GM23338 (cell line): ENCODE data around the gene DEUP1. TPM values are rescaled to one million over a fixed set of nuclear protein-coding genes. Genes with fewer than 3 reads are reported as not detected.

ENCODE experiments used
- ATAC-seq: fragments of 200-7000 bp; cut with Tn5 transposase; 3 replicates; pipeline ENCODE4 v1.9.1; 2020
- DNase-seq: peaks from one replicate; pipeline ENCODE4 v3.0.0-alpha.2; 2015; ENCODE audit warnings: low spot score
- H2AFZ ChIP-seq: fragments of 200-600 bp; sonication (generic); 2 replicates; pipeline ENCODE4 v1.8.0; 2016; ENCODE audit warnings: antibody characterized with exemption, mild to moderate bottlenecking, moderate library complexity
- H3F3A ChIP-seq: fragments of 200-600 bp; sonication (generic); replicated peaks from 2 replicates; pipeline ENCODE4 v1.8.0; 2017; ENCODE audit warnings: antibody characterized with exemption, mixed run types, low read depth
- H3K27ac ChIP-seq: fragments of 200-600 bp; sonication (generic); 2 replicates; pipeline ENCODE4 v1.6.1; 2016; ENCODE audit warnings: low read depth
- H3K27me3 ChIP-seq: fragments of 200-600 bp; sonication (generic); 2 replicates; pipeline ENCODE4 v1.8.0; 2016; ENCODE audit warnings: mild to moderate bottlenecking, mixed run types, moderate library complexity; ENCODE audit not compliant: insufficient read depth
- H3K36me3 ChIP-seq: fragments of 200-600 bp; sonication (generic); 2 replicates; pipeline ENCODE4 v1.8.0; 2016; ENCODE audit warnings: mild to moderate bottlenecking; ENCODE audit not compliant: insufficient read depth
- H3K4me1 ChIP-seq: fragments of 200-600 bp; sonication (generic); 2 replicates; pipeline ENCODE4 v1.8.0; 2016; ENCODE audit warnings: mild to moderate bottlenecking, moderate library complexity; ENCODE audit not compliant: insufficient read depth
- H3K4me2 ChIP-seq: fragments of 200-600 bp; sonication (generic); 2 replicates; pipeline ENCODE4 v1.7.1; 2017; ENCODE audit warnings: mixed run types
- H3K4me3 ChIP-seq: fragments of 200-600 bp; sonication (generic); 2 replicates; pipeline ENCODE4 v1.6.1; 2016; ENCODE audit warnings: mixed run types
- H3K79me2 ChIP-seq: fragments of 200-600 bp; sonication (generic); replicated peaks from 2 replicates; pipeline ENCODE4 v1.8.0; 2017; ENCODE audit warnings: mild to moderate bottlenecking; ENCODE audit not compliant: insufficient read depth
- H3K9me2 ChIP-seq: fragments of 200-600 bp; sonication (generic); 2 replicates; pipeline ENCODE4 v1.8.0; 2017; ENCODE audit not compliant: insufficient read depth
- H4K20me1 ChIP-seq: fragments of 200-600 bp; sonication (generic); replicated peaks from 2 replicates; pipeline ENCODE4 v1.8.0; 2017; ENCODE audit warnings: mild to moderate bottlenecking; ENCODE audit not compliant: insufficient read depth
- H3K27ac Mint-ChIP-seq: 2 replicates; pipeline ENCODE4 v1.8.0; 2020; ENCODE audit warnings: inconsistent platforms, mild to moderate bottlenecking, moderate library complexity, mixed read lengths
- H3K27me3 Mint-ChIP-seq: 3 replicates; pipeline ENCODE4 v1.8.0; 2022; ENCODE audit warnings: low read depth, mild to moderate bottlenecking, moderate library complexity, mixed read lengths, inconsistent platforms; ENCODE audit not compliant: insufficient read depth, poor library complexity
- H3K36me3 Mint-ChIP-seq: 3 replicates; pipeline ENCODE4 v1.8.0; 2021; ENCODE audit warnings: low read depth, mild to moderate bottlenecking, inconsistent platforms, moderate library complexity, mixed read lengths
- H3K4me1 Mint-ChIP-seq: 3 replicates; pipeline ENCODE4 v1.8.0; 2020; ENCODE audit warnings: mild to moderate bottlenecking, inconsistent platforms, mixed read lengths
- H3K4me3 Mint-ChIP-seq: 3 replicates; pipeline ENCODE4 v1.8.0; 2021; ENCODE audit warnings: moderate library complexity, mild to moderate bottlenecking, inconsistent platforms, mixed read lengths
- H3K9me3 Mint-ChIP-seq: 3 replicates; pipeline ENCODE4 v1.8.0; 2020; ENCODE audit warnings: moderate library complexity, mild to moderate bottlenecking, inconsistent platforms, mixed read lengths
- CREB1 ChIP-seq: fragments of 250-450 bp; sonication (Bioruptor Pico); IDR thresholded peaks from 2 replicates; pipeline ENCODE4 v1.5.0; 2020; ENCODE audit warnings: low read depth, mild to moderate bottlenecking, moderate library complexity
- EZH2 ChIP-seq: fragments of 200-600 bp; sonication (generic); IDR thresholded peaks from one replicate; pipeline ENCODE4 v1.8.0; 2017; ENCODE audit warnings: antibody characterized with exemption, mild to moderate bottlenecking, low read depth; ENCODE audit not compliant: unreplicated experiment
- EZH2phosphoT487 ChIP-seq: fragments of 200-600 bp; sonication (generic); IDR thresholded peaks from one replicate; pipeline ENCODE4 v1.8.1; 2018; ENCODE audit warnings: antibody characterized with exemption; ENCODE audit not compliant: unreplicated experiment
- JUNB ChIP-seq: IDR thresholded peaks from one replicate; pipeline ENCODE4 v1.6.1; 2016; ENCODE audit warnings: antibody characterized with exemption; ENCODE audit not compliant: unreplicated experiment
- NANOG ChIP-seq: IDR thresholded peaks from 2 replicates; pipeline ENCODE4 v1.6.1; 2016; ENCODE audit warnings: antibody characterized with exemption, borderline replicate concordance
- POLR2AphosphoS5 ChIP-seq: IDR thresholded peaks from 2 replicates; pipeline ENCODE4 v1.6.1; 2016; ENCODE audit warnings: antibody characterized with exemption, low read depth
- STAT1 ChIP-seq: IDR thresholded peaks from one replicate; pipeline ENCODE4 v1.6.1; 2016; ENCODE audit warnings: antibody characterized with exemption; ENCODE audit not compliant: unreplicated experiment
- ZNF114 ChIP-seq: fragments of 250-450 bp; sonication (Bioruptor Pico); IDR thresholded peaks from 2 replicates; pipeline ENCODE4 v1.5.0; 2020; ENCODE audit warnings: mild to moderate bottlenecking, moderate library complexity
- ZNF331 ChIP-seq: fragments of 250-450 bp; sonication (Bioruptor Pico); IDR thresholded peaks from 2 replicates; pipeline ENCODE4 v1.5.0; 2020; ENCODE audit warnings: low read depth, mild to moderate bottlenecking, moderate library complexity
- polyA plus RNA-seq: library from polyadenylated mRNA; unstranded; fragments of >200 nt; fragmentation: Nextera tagmentation; extraction: Ambion mirVana; gene quantifications from 2 replicates; pipeline ENCODE4 v1.2.1, GENCODE V29; 2016
- total RNA-seq: library from RNA; depleted of rRNA; stranded (reverse); fragments of >200 nt; shearing (Covaris generic); gene quantifications from 2 replicates; pipeline ENCODE4 v1.2.3, GENCODE V29; 2014
- TF ChIP-seq, protein P1 (sequence below), 2 experiments: fragments of 200-600 bp in 1 of 2; sonication (generic) in 1 of 2; conservative IDR thresholded peaks; 2 replicates each; pipeline versions ENCODE4 v1.5.1 to v1.6.1; 2016 to 2017; ENCODE audit warnings: antibody characterized with exemption in 2 of 2, low read depth in 2 of 2, mild to moderate bottlenecking in 2 of 2, moderate library complexity in 1 of 2
- TF ChIP-seq, protein P2 (sequence below): IDR thresholded peaks from 2 replicates; pipeline ENCODE4 v1.6.1; 2016; ENCODE audit warnings: antibody characterized with exemption
- TF ChIP-seq, protein P3 (sequence below): fragments of 250-450 bp; sonication (Bioruptor Pico); IDR thresholded peaks from 2 replicates; pipeline ENCODE4 v1.5.0; 2020; ENCODE audit warnings: mild to moderate bottlenecking, moderate library complexity
- TF ChIP-seq, protein P4 (sequence below): IDR thresholded peaks from one replicate; pipeline ENCODE4 v1.6.1; 2018; ENCODE audit warnings: antibody characterized with exemption; ENCODE audit not compliant: unreplicated experiment

Gene DEUP1
- total and polyA plus RNA-seq, 2 experiments from 2014 or later = 0.63 to 1.7 TPM

DNA sequence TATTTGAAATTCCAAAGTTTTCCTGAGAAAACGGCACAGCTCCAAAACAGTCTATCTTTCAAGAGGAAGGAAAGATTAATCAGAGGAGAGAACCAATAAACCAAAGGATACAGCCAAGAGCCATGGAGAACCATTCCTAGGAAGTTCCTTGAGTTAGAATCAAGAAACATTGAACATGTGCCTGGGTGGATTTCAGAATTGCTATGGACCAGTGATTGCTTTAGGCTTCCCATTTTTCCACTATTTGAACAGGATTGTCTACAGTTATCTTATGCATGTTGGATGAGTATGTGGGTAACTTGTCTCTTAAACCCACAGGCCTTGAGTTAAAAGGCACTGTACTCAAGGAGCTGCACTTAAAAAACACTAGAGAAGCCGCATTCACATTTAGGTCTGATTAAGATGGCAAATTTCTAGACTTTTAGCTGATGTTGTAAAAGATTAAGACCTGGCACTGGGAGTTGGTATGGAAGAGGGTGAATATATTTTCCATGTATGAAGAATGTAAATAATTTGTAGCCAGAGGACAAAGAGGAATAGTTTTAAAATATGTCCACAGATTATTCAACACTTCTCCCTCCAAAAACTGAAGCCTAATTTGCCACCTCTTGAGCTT is 11.2 kb upstream of the DEUP1 start (continued):
- no peak for TF ChIP-seq ZNF331 (CRISPR knock-in tag)
- TF ChIP-seq NANOG = no peak
- TF ChIP-seq STAT1 = no peak
- TF ChIP-seq EZH2 = no peak

DNA sequence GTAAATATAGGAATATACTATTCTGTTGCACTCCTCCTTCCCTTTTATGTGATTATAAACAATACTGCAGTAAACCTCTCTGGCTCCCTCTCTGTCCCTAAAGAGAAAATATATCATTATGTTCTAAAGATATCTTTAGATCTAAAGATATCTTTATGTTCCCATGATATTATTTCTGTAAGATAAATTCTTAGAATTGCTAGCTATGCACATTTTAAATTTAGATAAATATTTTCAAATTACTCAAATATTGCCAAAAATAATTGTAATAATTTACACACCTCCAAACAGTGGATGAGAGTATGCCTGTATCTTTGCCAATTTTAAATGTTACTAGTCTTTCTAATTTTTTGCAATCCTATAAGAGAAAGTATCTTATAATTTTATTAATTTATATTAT is 10.3 kb upstream of the DEUP1 start:
- no peaks in the 10 kb centered on the region for H3K27me3 Mint-ChIP-seq
- TF ChIP-seq, protein P1, sequence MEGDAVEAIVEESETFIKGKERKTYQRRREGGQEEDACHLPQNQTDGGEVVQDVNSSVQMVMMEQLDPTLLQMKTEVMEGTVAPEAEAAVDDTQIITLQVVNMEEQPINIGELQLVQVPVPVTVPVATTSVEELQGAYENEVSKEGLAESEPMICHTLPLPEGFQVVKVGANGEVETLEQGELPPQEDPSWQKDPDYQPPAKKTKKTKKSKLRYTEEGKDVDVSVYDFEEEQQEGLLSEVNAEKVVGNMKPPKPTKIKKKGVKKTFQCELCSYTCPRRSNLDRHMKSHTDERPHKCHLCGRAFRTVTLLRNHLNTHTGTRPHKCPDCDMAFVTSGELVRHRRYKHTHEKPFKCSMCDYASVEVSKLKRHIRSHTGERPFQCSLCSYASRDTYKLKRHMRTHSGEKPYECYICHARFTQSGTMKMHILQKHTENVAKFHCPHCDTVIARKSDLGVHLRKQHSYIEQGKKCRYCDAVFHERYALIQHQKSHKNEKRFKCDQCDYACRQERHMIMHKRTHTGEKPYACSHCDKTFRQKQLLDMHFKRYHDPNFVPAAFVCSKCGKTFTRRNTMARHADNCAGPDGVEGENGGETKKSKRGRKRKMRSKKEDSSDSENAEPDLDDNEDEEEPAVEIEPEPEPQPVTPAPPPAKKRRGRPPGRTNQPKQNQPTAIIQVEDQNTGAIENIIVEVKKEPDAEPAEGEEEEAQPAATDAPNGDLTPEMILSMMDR (conservative IDR thresholded peaks at IDR 0.05; ENCODE audit: low read depth in 2 of 2) = no peak
- no peak for TF ChIP-seq EZH2phosphoT487
- TF ChIP-seq NANOG = no peak
- TF ChIP-seq CREB1 = no peak
- TF ChIP-seq, protein P2, sequence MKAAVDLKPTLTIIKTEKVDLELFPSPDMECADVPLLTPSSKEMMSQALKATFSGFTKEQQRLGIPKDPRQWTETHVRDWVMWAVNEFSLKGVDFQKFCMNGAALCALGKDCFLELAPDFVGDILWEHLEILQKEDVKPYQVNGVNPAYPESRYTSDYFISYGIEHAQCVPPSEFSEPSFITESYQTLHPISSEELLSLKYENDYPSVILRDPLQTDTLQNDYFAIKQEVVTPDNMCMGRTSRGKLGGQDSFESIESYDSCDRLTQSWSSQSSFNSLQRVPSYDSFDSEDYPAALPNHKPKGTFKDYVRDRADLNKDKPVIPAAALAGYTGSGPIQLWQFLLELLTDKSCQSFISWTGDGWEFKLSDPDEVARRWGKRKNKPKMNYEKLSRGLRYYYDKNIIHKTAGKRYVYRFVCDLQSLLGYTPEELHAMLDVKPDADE = no peak
- TF ChIP-seq STAT1 = no peak
- TF ChIP-seq ZNF331 (CRISPR knock-in tag) = no peak
- TF ChIP-seq, protein P3, sequence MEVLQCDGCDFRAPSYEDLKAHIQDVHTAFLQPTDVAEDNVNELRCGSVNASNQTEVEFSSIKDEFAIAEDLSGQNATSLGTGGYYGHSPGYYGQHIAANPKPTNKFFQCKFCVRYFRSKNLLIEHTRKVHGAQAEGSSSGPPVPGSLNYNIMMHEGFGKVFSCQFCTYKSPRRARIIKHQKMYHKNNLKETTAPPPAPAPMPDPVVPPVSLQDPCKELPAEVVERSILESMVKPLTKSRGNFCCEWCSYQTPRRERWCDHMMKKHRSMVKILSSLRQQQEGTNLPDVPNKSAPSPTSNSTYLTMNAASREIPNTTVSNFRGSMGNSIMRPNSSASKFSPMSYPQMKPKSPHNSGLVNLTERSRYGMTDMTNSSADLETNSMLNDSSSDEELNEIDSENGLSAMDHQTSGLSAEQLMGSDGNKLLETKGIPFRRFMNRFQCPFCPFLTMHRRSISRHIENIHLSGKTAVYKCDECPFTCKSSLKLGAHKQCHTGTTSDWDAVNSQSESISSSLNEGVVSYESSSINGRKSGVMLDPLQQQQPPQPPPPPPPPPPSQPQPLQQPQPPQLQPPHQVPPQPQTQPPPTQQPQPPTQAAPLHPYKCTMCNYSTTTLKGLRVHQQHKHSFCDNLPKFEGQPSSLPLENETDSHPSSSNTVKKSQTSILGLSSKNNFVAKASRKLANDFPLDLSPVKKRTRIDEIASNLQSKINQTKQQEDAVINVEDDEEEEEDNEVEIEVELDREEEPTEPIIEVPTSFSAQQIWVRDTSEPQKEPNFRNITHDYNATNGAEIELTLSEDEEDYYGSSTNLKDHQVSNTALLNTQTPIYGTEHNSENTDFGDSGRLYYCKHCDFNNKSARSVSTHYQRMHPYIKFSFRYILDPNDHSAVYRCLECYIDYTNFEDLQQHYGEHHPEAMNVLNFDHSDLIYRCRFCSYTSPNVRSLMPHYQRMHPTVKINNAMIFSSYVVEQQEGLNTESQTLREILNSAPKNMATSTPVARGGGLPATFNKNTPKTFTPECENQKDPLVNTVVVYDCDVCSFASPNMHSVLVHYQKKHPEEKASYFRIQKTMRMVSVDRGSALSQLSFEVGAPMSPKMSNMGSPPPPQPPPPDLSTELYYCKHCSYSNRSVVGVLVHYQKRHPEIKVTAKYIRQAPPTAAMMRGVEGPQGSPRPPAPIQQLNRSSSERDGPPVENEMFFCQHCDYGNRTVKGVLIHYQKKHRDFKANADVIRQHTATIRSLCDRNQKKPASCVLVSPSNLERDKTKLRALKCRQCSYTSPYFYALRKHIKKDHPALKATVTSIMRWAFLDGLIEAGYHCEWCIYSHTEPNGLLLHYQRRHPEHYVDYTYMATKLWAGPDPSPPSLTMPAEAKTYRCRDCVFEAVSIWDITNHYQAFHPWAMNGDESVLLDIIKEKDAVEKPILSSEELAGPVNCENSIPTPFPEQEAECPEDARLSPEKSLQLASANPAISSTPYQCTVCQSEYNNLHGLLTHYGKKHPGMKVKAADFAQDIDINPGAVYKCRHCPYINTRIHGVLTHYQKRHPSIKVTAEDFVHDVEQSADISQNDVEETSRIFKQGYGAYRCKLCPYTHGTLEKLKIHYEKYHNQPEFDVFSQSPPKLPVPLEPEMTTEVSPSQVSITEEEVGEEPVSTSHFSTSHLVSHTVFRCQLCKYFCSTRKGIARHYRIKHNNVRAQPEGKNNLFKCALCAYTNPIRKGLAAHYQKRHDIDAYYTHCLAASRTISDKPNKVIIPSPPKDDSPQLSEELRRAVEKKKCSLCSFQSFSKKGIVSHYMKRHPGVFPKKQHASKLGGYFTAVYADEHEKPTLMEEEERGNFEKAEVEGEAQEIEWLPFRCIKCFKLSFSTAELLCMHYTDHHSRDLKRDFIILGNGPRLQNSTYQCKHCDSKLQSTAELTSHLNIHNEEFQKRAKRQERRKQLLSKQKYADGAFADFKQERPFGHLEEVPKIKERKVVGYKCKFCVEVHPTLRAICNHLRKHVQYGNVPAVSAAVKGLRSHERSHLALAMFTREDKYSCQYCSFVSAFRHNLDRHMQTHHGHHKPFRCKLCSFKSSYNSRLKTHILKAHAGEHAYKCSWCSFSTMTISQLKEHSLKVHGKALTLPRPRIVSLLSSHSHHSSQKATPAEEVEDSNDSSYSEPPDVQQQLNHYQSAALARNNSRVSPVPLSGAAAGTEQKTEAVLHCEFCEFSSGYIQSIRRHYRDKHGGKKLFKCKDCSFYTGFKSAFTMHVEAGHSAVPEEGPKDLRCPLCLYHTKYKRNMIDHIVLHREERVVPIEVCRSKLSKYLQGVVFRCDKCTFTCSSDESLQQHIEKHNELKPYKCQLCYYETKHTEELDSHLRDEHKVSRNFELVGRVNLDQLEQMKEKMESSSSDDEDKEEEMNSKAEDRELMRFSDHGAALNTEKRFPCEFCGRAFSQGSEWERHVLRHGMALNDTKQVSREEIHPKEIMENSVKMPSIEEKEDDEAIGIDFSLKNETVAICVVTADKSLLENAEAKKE = no peak
- TF ChIP-seq EZH2 = no peak
- TF ChIP-seq JUNB = no peak
- TF ChIP-seq ZNF114 = no peak
- TF ChIP-seq, protein P4, sequence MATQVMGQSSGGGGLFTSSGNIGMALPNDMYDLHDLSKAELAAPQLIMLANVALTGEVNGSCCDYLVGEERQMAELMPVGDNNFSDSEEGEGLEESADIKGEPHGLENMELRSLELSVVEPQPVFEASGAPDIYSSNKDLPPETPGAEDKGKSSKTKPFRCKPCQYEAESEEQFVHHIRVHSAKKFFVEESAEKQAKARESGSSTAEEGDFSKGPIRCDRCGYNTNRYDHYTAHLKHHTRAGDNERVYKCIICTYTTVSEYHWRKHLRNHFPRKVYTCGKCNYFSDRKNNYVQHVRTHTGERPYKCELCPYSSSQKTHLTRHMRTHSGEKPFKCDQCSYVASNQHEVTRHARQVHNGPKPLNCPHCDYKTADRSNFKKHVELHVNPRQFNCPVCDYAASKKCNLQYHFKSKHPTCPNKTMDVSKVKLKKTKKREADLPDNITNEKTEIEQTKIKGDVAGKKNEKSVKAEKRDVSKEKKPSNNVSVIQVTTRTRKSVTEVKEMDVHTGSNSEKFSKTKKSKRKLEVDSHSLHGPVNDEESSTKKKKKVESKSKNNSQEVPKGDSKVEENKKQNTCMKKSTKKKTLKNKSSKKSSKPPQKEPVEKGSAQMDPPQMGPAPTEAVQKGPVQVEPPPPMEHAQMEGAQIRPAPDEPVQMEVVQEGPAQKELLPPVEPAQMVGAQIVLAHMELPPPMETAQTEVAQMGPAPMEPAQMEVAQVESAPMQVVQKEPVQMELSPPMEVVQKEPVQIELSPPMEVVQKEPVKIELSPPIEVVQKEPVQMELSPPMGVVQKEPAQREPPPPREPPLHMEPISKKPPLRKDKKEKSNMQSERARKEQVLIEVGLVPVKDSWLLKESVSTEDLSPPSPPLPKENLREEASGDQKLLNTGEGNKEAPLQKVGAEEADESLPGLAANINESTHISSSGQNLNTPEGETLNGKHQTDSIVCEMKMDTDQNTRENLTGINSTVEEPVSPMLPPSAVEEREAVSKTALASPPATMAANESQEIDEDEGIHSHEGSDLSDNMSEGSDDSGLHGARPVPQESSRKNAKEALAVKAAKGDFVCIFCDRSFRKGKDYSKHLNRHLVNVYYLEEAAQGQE = no peak
- TF ChIP-seq POLR2AphosphoS5 = no peak
- Histone ChIP-seq H3K27me3 (no peaks in the 10 kb centered on the region), H3K4me3 (no peak overlapping the region), H3K36me3 (no peaks in the 10 kb centered on the region), H3K4me1 (no peaks in the 10 kb centered on the region), H4K20me1 (no peaks in the 10 kb centered on the region), H3K27ac (no peak overlapping the region), H3F3A (no peaks in the 10 kb centered on the region), H3K4me2 (no peak overlapping the region), H3K79me2 (no peaks in the 10 kb centered on the region), H3K9me2 (no peaks in the 10 kb centered on the region), H2AFZ (no peak overlapping the region)
- DNase-seq (no peak), ATAC-seq (no peak)
- H3K4me1 Mint-ChIP-seq = no peaks in the 10 kb centered on the region
- peaks cover 16% of the 10 kb centered on the region for H3K9me3 Mint-ChIP-seq
- H3K27ac Mint-ChIP-seq = no peak overlapping the region
- H3K4me3 Mint-ChIP-seq = no peak overlapping the region
- peaks cover 18% of the 10 kb centered on the region for H3K36me3 Mint-ChIP-seq
